Measurements from ENCODE around the gene DTX2.

DTX2 gene

GRCh38 chr7:76426246-76426645, 35.3 kb upstream of the DTX2 start:
- no peak overlapping the region for H3K4me3 ChIP-seq (ENCODE audit: low read depth, low read length)
- TF ChIP-seq CTCF (IDR thresholded peaks at IDR 0.05; ENCODE audit: low read depth, low read length, missing control alignments): no peak
- no peak for DNase-seq (ENCODE audit: low read depth)

- H3K4me3 ChIP-seq (ENCODE audit: low read depth, low read length): no peak overlapping the region
- DNase-seq (ENCODE audit: low read depth): no peak
- no peak for TF ChIP-seq CTCF (IDR thresholded peaks at IDR 0.05; ENCODE audit: low read depth, low read length, missing control alignments)
Observed at GRCh38 chr7:76427635-76428034, 33.9 kb upstream of the DTX2 start.

GRCh38 chr7:76428149-76428823, 33.2 kb upstream of the DTX2 start:
- H3K4me3 ChIP-seq (ENCODE audit: low read depth, low read length): no peak overlapping the region
- no peak for TF ChIP-seq CTCF (IDR thresholded peaks at IDR 0.05; ENCODE audit: low read depth, low read length, missing control alignments)
- no peak for DNase-seq (ENCODE audit: low read depth)

GRCh38 chr7:76428868-76429805, 32.4 kb upstream of the DTX2 start:
- DNase-seq (ENCODE audit: low read depth): no peak
- TF ChIP-seq CTCF (IDR thresholded peaks at IDR 0.05; ENCODE audit: low read depth, low read length, missing control alignments): no peak
- no peak overlapping the region for H3K4me3 ChIP-seq (ENCODE audit: low read depth, low read length)

GRCh38 chr7:76430211-76430610, 31.3 kb upstream of the DTX2 start:
- no peak for DNase-seq (ENCODE audit: low read depth)
- TF ChIP-seq CTCF (IDR thresholded peaks at IDR 0.05; ENCODE audit: low read depth, low read length, missing control alignments): no peak
- H3K4me3 ChIP-seq (ENCODE audit: low read depth, low read length): no peak overlapping the region

GRCh38 chr7:76430836-76431235, 30.7 kb upstream of the DTX2 start:
- no peak for TF ChIP-seq CTCF (IDR thresholded peaks at IDR 0.05; ENCODE audit: low read depth, low read length, missing control alignments)
- DNase-seq (ENCODE audit: low read depth): no peak
- H3K4me3 ChIP-seq (ENCODE audit: low read depth, low read length): no peak overlapping the region
